BLaER1 treated with 17β-estradiol and CSF1 and Interleukin-3, amounts not matched to agents 10 nM and 100 nM (cell line): ENCODE data around the gene ITGB8.

Source experiments
- H3K27ac ChIP-seq, 11 experiments: shearing (Covaris generic); formaldehyde crosslinking; 2 replicates each; pipeline ENCODE4 v1.8.1; 2022
- H3K27me3 ChIP-seq, 11 experiments: shearing (Covaris generic); formaldehyde crosslinking; 2 replicates each; pipeline ENCODE4 v1.8.1; 2022
- H3K36me3 ChIP-seq, 11 experiments: shearing (Covaris generic); formaldehyde crosslinking; 2 replicates each; pipeline ENCODE4 v1.8.1; 2022
- H3K4me1 ChIP-seq, 10 experiments: shearing (Covaris generic); formaldehyde crosslinking; 2 replicates each; pipeline ENCODE4 v1.8.1; 2022
- H3K4me2 ChIP-seq, 11 experiments: shearing (Covaris generic); formaldehyde crosslinking; 2 replicates each; pipeline ENCODE4 v1.8.1; 2022
- H3K4me3 ChIP-seq, 10 experiments: shearing (Covaris generic); formaldehyde crosslinking; 2 replicates each; pipeline ENCODE4 v1.8.1; 2022
- H3K9ac ChIP-seq, 11 experiments: shearing (Covaris generic); formaldehyde crosslinking; 2 replicates each; pipeline ENCODE4 v1.8.1; 2022
- H3K9me3 ChIP-seq, 11 experiments: shearing (Covaris generic); formaldehyde crosslinking; replicated peaks in 1 of 11; 2 replicates each; pipeline ENCODE4 v1.8.1; 2022
- H4K20me1 ChIP-seq, 11 experiments: shearing (Covaris generic); formaldehyde crosslinking; 2 replicates each; pipeline ENCODE4 v1.8.1; 2022
- Cebpa-rat ChIP-seq, 11 experiments: shearing (Covaris generic); IDR thresholded peaks; 2 replicates each; pipeline ENCODE4 v1.8.1; 2022

The ITGB8 gene

DNA sequence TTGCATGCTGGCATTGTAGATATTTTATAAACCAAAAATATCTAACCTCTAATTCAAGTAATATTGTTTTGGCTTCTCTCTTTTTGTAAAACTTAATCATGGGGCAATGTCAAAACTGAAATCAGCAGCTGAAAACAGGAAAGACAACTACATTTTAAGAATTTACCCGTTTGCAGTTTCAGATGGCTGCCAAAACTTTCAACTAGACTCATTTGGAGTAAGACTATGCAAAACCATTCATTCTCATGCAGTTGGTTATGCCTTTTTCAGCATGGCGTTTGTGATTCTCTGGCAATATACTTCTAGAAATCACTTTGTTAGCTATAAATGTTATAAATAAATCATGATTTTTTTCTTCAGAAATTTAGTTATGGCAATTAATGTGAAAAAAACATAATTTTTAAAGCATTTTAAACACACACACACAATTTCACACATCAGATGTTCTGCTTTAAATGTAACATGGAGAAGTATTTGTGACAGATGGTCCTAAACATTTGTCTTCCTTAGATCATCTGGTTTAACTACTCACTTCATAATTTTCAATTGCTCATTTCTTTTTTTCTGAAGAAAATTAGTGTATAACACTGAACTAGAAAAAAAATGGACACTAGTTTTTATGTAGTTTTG, 116.4 kb downstream of the ITGB8 start:
- peaks cover 0 to 18% (median 0%) of the 10 kb centered on the region in 10 experiments; a peak in 3 of 20 replicates for H3K4me1 ChIP-seq
- H3K4me2 ChIP-seq: no peak overlapping the region
- no peak for TF ChIP-seq Cebpa-rat (IDR thresholded peaks at IDR 0.05)
- H3K9ac ChIP-seq: no peak overlapping the region
- no peak overlapping the region for H3K4me3 ChIP-seq
- no peak overlapping the region for H3K27ac ChIP-seq
- no peaks in the 10 kb centered on the region for H4K20me1 ChIP-seq
- no peaks in the 10 kb centered on the region for H3K36me3 ChIP-seq
- H3K9me3 ChIP-seq: peaks cover 0 to 9% (median 0%) of the 10 kb centered on the region in 11 experiments; a peak in 3 of 22 replicates
- no peaks in the 10 kb centered on the region for H3K27me3 ChIP-seq

DNA sequence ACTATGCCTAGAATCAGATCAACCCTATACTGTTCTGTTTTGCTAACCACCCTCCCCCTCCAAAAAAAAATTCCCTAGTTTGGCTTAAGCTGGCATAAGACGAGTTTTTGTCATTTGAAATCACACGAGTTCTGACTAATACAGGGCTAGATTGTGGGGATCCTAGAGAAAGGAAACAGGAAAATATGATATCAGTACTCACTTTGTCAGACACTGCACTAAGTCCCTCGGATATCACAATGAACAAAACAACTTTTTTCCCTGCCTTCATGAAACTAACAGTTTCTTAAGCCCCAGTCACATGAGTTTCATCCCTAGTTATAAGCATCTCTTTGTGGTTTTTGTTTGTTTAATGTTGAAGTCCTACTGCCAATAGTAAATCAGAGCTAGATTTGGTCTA, 118.5 kb downstream of the ITGB8 start:
- Histone ChIP-seq H3K9ac (no peak overlapping the region), H3K4me2 (peak overlapping the region in 1 of 11 experiments; percentile 21; a peak in 1 of 22 replicates), H3K9me3 (peaks cover 0 to 9% (median 0%) of the 10 kb centered on the region in 11 experiments; a peak in 3 of 22 replicates), H3K27ac (no peak overlapping the region), H4K20me1 (no peaks in the 10 kb centered on the region), H3K27me3 (no peaks in the 10 kb centered on the region), H3K4me1 (peaks cover 0 to 9% (median 0%) of the 10 kb centered on the region in 10 experiments; a peak in 3 of 20 replicates), H3K4me3 (no peak overlapping the region), H3K36me3 (no peaks in the 10 kb centered on the region)
- TF ChIP-seq Cebpa-rat (IDR thresholded peaks at IDR 0.05): no peak

- no peak overlapping the region for H3K4me2 ChIP-seq
- H3K4me3 ChIP-seq: no peak overlapping the region
- TF ChIP-seq Cebpa-rat (IDR thresholded peaks at IDR 0.05): no peak
- no peaks in the 10 kb centered on the region for H3K9me3 ChIP-seq
- no peak overlapping the region for H3K9ac ChIP-seq
- no peaks in the 10 kb centered on the region for H3K27me3 ChIP-seq
- H3K27ac ChIP-seq: no peak overlapping the region
- no peaks in the 10 kb centered on the region for H4K20me1 ChIP-seq
- H3K36me3 ChIP-seq: no peaks in the 10 kb centered on the region
- H3K4me1 ChIP-seq: no peaks in the 10 kb centered on the region
Observed at GRCh38 chr7:20450536-20450935, 119.8 kb downstream of the ITGB8 start.

DNA sequence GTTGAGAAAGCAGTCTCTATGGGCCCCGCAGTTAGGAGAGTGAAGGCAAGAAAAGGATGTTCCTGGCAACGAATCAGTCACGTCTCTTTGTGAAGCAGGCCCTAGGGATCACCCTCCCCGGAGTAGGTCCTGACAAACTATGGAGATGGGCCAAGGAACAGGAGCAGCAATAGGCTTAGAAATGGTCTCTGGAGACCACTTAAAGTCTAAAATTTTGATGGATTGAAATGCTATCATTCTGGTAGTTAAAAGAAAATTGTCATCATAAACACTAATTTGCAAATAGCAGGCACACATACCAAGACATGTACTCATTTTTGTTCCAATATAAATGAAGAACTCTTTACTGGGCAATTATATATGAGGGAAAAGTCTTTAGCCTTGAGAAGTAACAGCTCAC, 123.5 kb downstream of the ITGB8 start:
- H4K20me1 ChIP-seq: no peaks in the 10 kb centered on the region
- H3K9me3 ChIP-seq: no peaks in the 10 kb centered on the region
- TF ChIP-seq Cebpa-rat (IDR thresholded peaks at IDR 0.05): no peak
- no peaks in the 10 kb centered on the region for H3K36me3 ChIP-seq
- no peak overlapping the region for H3K9ac ChIP-seq
- H3K4me3 ChIP-seq: no peak overlapping the region
- no peaks in the 10 kb centered on the region for H3K4me1 ChIP-seq
- no peak overlapping the region for H3K27ac ChIP-seq
- H3K4me2 ChIP-seq: no peak overlapping the region
- H3K27me3 ChIP-seq: no peaks in the 10 kb centered on the region

- TF ChIP-seq Cebpa-rat (IDR thresholded peaks at IDR 0.05): no peak
- no peaks in the 10 kb centered on the region for H4K20me1 ChIP-seq
- no peaks in the 10 kb centered on the region for H3K4me1 ChIP-seq
- H3K36me3 ChIP-seq: no peaks in the 10 kb centered on the region
- H3K4me3 ChIP-seq: no peak overlapping the region
- H3K27ac ChIP-seq: no peak overlapping the region
- H3K9me3 ChIP-seq: no peaks in the 10 kb centered on the region
- no peak overlapping the region for H3K9ac ChIP-seq
- no peak overlapping the region for H3K4me2 ChIP-seq
- H3K27me3 ChIP-seq: no peaks in the 10 kb centered on the region
Observed at GRCh38 chr7:20456701-20457100, 126.0 kb downstream of the ITGB8 start.

- Histone ChIP-seq H3K4me1 (no peaks in the 10 kb centered on the region), H3K9me3 (0 out of 22 replicates have a peak, but pooled peaks cover 0 to under 1% (median 0%) of the 10 kb centered on the region in 11 experiments), H3K36me3 (no peaks in the 10 kb centered on the region), H3K4me2 (no peak overlapping the region), H3K27me3 (no peaks in the 10 kb centered on the region), H3K4me3 (no peak overlapping the region), H3K27ac (no peak overlapping the region), H3K9ac (no peak overlapping the region), H4K20me1 (no peaks in the 10 kb centered on the region)
- peak in 1 of 11 experiments; percentile 11; a peak in 1 of 22 replicates for TF ChIP-seq Cebpa-rat (IDR thresholded peaks at IDR 0.05)
Observed at GRCh38 chr7:20458521-20458920, 127.8 kb downstream of the ITGB8 start.

- H4K20me1 ChIP-seq: no peaks in the 10 kb centered on the region
- H3K27ac ChIP-seq: no peak overlapping the region
- no peak overlapping the region for H3K9ac ChIP-seq
- H3K27me3 ChIP-seq: no peaks in the 10 kb centered on the region
- H3K36me3 ChIP-seq: no peaks in the 10 kb centered on the region
- 0 out of 22 replicates have a peak, but pooled peaks cover 0 to 3% (median 0%) of the 10 kb centered on the region in 11 experiments for H3K9me3 ChIP-seq
- H3K4me2 ChIP-seq: no peak overlapping the region
- no peaks in the 10 kb centered on the region for H3K4me1 ChIP-seq
- no peak for TF ChIP-seq Cebpa-rat (IDR thresholded peaks at IDR 0.05)
- H3K4me3 ChIP-seq: no peak overlapping the region
Observed at GRCh38 chr7:20459419-20459818, 128.7 kb downstream of the ITGB8 start.

DNA sequence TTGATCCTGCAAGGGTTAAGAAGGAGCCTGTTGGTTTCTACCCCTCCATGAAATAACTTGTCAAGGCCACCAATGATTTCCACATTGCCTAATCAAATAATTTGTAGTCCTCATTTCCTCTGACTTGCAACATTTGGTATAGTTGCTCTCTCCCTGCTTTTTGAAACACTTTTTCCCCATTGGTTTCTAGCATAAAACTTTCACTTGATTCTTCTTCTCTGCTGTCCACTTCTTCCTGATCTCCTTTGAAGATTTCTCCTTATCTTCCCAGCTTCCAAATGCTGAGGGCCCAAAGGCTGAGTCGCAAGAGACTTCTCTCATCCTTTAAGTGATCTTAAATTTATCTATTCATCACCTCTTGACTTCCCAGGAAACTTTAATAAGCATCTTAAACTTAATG, 134.2 kb downstream of the ITGB8 start:
- no peak overlapping the region for H3K9ac ChIP-seq
- H3K4me3 ChIP-seq: no peak overlapping the region
- no peak overlapping the region for H3K27ac ChIP-seq
- H3K27me3 ChIP-seq: no peaks in the 10 kb centered on the region
- 0 out of 22 replicates have a peak, but pooled peaks cover 0 to 3% (median 0%) of the 10 kb centered on the region in 11 experiments for H3K9me3 ChIP-seq
- H3K36me3 ChIP-seq: no peaks in the 10 kb centered on the region
- no peak overlapping the region for H3K4me2 ChIP-seq
- TF ChIP-seq Cebpa-rat (IDR thresholded peaks at IDR 0.05): no peak
- peaks cover 0 to 37% (median 0%) of the 10 kb centered on the region in 10 experiments; a peak in 6 of 20 replicates for H3K4me1 ChIP-seq
- no peaks in the 10 kb centered on the region for H4K20me1 ChIP-seq
